A549 (cell line): Measurements from ENCODE around the gene MSI2. TPM values are rescaled to one million over a fixed set of nuclear protein-coding genes. Genes with fewer than 3 reads are reported as not detected.

Experiments used
- ATAC-seq, 2 experiments: fragments of 200-7000 bp in 1 of 2; fragments of >200 bp in 1 of 2; cut with Nextera tagmentation in 1 of 2; cut with Tn5 transposase in 1 of 2; 3 replicates each; pipeline versions ENCODE4 v1.8.0 to v1.9.1; 2018 to 2020; ENCODE audit warnings: mild to moderate bottlenecking in 1 of 2, moderate library complexity in 1 of 2
- CTCF ChIA-PET: fragments of 300-600 bp; sonication (Branson Sonifier 250); formaldehyde crosslinking; extraction: SDS; loops from one replicate; lab custom pipeline; 2021; ENCODE audit warnings: antibody characterized with exemption, inconsistent platforms; lab: Yijun Ruan, JAX
- POLR2A ChIA-PET: fragments of 350-600 bp; formaldehyde crosslinking; extraction: SDS; loops from one replicate; lab custom pipeline; 2021; ENCODE audit warnings: antibody characterized with exemption, inconsistent platforms; lab: Yijun Ruan, JAX
- DNase-seq, 2 experiments: peaks; one replicate each; pipeline versions ENCODE4 v3.0.0 to v3.0.0-alpha.2; 2011 to 2016; ENCODE audit warnings: low read depth in 1 of 2, low spot score in 1 of 2
- FAIRE-seq: peaks from 2 replicates; lab custom pipeline; 2011; peaks lifted over from hg19 to GRCh38; lab: Jason Lieb, UNC
- H3K27ac ChIP-seq, 2 experiments: fragments of >200 bp; sonication (Bioruptor Twin); formaldehyde crosslinking; 3 replicates each; pipeline ENCODE4 v1.5.1; 2016 to 2017
- H3K4me1 ChIP-seq: fragments of >200 bp; sonication (Bioruptor Twin); formaldehyde crosslinking; 3 replicates; pipeline ENCODE4 v1.6.1; 2016
- H3K4me2 ChIP-seq: fragments of >200 bp; sonication (Bioruptor Twin); formaldehyde crosslinking; 3 replicates; pipeline ENCODE4 v1.6.1; 2016
- H3K4me3 ChIP-seq: fragments of >200 bp; sonication (Bioruptor Twin); formaldehyde crosslinking; 3 replicates; pipeline ENCODE4 v1.5.1; 2016
- H3K9me3 ChIP-seq: fragments of >200 bp; sonication (Bioruptor Twin); formaldehyde crosslinking; 3 replicates; pipeline ENCODE4 v1.6.1; 2016
- CBX2 ChIP-seq: fragments of 200-600 bp; sonication (generic); IDR thresholded peaks from 2 replicates; pipeline ENCODE4 v1.6.1; 2016; ENCODE audit warnings: low read depth, mild to moderate bottlenecking, borderline replicate concordance
- CBX8 ChIP-seq: fragments of 200-600 bp; sonication (generic); IDR thresholded peaks from 2 replicates; pipeline ENCODE4 v1.6.1; 2016
- CEBPB ChIP-seq, 2 experiments: fragments of >200 bp in 1 of 2; sonication (Bioruptor Twin) in 1 of 2; formaldehyde crosslinking in 1 of 2; IDR thresholded peaks; 2 replicates each; pipeline ENCODE4 v1.6.1; 2012 to 2016
- CHD4 ChIP-seq: fragments of 200-600 bp; sonication (generic); IDR thresholded peaks from 2 replicates; pipeline ENCODE4 v1.6.1; 2016; ENCODE audit warnings: antibody characterized with exemption, mild to moderate bottlenecking, borderline replicate concordance
- EHMT2 ChIP-seq: fragments of 200-600 bp; sonication (generic); IDR thresholded peaks from 2 replicates; pipeline ENCODE4 v1.6.1; 2016; ENCODE audit warnings: antibody characterized with exemption, low read depth, mild to moderate bottlenecking, moderate library complexity
- EP300 ChIP-seq, 2 experiments: fragments of >200 bp; sonication (Bioruptor Twin); formaldehyde crosslinking; IDR thresholded peaks; 2 replicates in 1 of 2; 3 replicates in 1 of 2; pipeline ENCODE4 v1.6.1; 2016 to 2017
- ESRRA ChIP-seq: fragments of 150-350 bp; IDR thresholded peaks from 2 replicates; pipeline ENCODE4 v1.6.1; 2014; ENCODE audit warnings: mild to moderate bottlenecking, low read length, borderline replicate concordance
- HDAC2 ChIP-seq: fragments of 200-600 bp; sonication (generic); IDR thresholded peaks from 2 replicates; pipeline ENCODE4 v1.6.1; 2016
- HEYL ChIP-seq: fragments of 250-450 bp; sonication (Bioruptor Pico); IDR thresholded peaks from 2 replicates; pipeline ENCODE4 v1.8.0; 2021; ENCODE audit warnings: mild to moderate bottlenecking, moderate library complexity
- HOXA7 ChIP-seq: fragments of 250-450 bp; sonication (Bioruptor Pico); IDR thresholded peaks from 2 replicates; pipeline ENCODE4 v1.5.0; 2020; ENCODE audit warnings: mild to moderate bottlenecking, moderate library complexity
- HOXB13 ChIP-seq: fragments of 250-450 bp; sonication (Bioruptor Pico); IDR thresholded peaks from 2 replicates; pipeline ENCODE4 v1.5.0; 2020; ENCODE audit warnings: low read depth, mild to moderate bottlenecking, moderate library complexity
- MAFK ChIP-seq: fragments of 450-650 bp; IDR thresholded peaks from 2 replicates; pipeline ENCODE4 v1.6.1; 2014; ENCODE audit not compliant: partially characterized antibody
- POLR2AphosphoS2 ChIP-seq: conservative IDR thresholded peaks from 2 replicates; pipeline ENCODE4 v1.6.1; 2012; ENCODE audit warnings: low read length, improper control_type of control experiment, inconsistent platforms
- RARB ChIP-seq: fragments of 250-450 bp; sonication (Bioruptor Pico); IDR thresholded peaks from 2 replicates; pipeline ENCODE4 v1.8.0; 2021; ENCODE audit warnings: mild to moderate bottlenecking, moderate library complexity
- RCOR1 ChIP-seq: fragments of 150-350 bp; IDR thresholded peaks from 2 replicates; pipeline ENCODE4 v1.6.1; 2014; ENCODE audit warnings: antibody characterized with exemption, low read length, low read depth
- TFCP2L1 ChIP-seq: fragments of 250-450 bp; sonication (Bioruptor Pico); IDR thresholded peaks from 2 replicates; pipeline ENCODE4 v1.5.0; 2021; ENCODE audit warnings: mild to moderate bottlenecking
- TP53 ChIP-seq: fragments of 250-450 bp; sonication (Bioruptor Pico); IDR thresholded peaks from 2 replicates; pipeline ENCODE4 v1.5.0; 2021; ENCODE audit warnings: mild to moderate bottlenecking, moderate library complexity
- whole genome bisulfite sequencing: methylation state at CpG from one replicate; pipeline ENCODE4 v1.1.6; 2017; ENCODE audit errors: missing lambda C conversion rate; 5-methylcytosine and 5-hydroxymethylcytosine counted together
- polyA plus RNA-seq, 4 experiments: library from polyadenylated mRNA; depleted of rRNA in 3 of 4; stranded (reverse); fragments of >200 nt; fragmentation: RNase III in 1 of 4; extraction: RNeasy Plus Mini Kit Qiagen cat#74134 plus additional on column Dnase treatment in 1 of 4; gene quantifications; 2 replicates in 3 of 4; 3 replicates in 1 of 4; pipeline ENCODE4 v1.2.3, GENCODE V29; 2011 to 2017
- TF ChIP-seq, protein P1 (sequence below): IDR thresholded peaks from 2 replicates; pipeline ENCODE4 v1.6.1; 2012
- TF ChIP-seq, protein P2 (sequence below): fragments of >200 bp; sonication (Bioruptor Twin); formaldehyde crosslinking; IDR thresholded peaks from 2 replicates; pipeline ENCODE4 v1.6.1; 2016
- TF ChIP-seq, protein P3 (sequence below): fragments of 250-450 bp; sonication (Bioruptor Pico); IDR thresholded peaks from 2 replicates; pipeline ENCODE4 v1.5.0; 2020; ENCODE audit warnings: low read depth, mild to moderate bottlenecking, moderate library complexity

MSI2 gene
- polyA plus RNA-seq, 2 of the 4 experiments (the other 2 are of a cell fraction) = 43.6 to 44.4 TPM

DNA sequence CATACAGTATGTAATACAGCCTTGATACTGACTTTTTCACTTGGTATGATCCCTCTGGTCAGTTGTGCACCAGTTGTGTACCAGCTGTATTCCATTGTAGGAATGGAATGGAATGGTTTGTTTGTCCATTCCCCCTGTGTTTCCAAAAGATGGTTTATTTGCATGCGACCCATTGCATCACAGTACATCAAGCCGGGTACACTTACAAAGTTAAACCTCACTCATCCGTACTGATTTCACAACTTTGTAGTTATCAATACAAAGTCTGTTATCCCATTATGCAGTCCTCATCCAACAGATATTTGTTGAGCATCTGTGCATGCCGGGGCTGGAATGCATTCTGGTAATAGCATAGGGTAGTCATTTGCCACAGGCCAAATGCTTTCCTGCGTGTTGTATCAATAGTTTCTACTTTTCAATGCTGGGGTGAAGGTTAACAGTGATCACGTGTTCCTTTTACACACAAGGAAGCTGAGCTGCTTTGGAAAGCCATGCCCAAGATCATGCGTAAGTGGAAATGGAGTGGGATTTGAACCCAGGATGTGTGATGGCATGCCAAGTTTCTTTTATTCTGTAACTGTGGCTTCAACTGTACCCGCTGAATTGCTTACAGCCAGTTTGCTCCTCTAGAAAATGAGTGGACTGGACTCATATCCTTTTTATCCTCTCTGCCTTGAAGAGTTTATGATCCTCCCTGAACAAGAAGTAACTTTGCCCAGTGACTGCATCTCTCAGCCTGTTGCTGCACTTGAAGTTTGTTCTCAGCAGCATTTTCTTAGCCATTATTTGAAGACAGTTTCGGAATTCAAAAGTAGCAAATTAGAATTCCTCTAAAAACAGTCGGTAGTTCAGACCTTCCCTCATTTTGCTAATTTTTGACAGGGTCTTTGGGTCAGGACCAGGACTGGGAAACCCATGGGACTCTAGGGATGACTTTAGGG, 260.2 kb downstream of the MSI2 start:
- Histone ChIP-seq H3K4me3 (no peak overlapping the region), H3K4me2 (peak overlapping the region; percentile 63), H3K4me1 (peaks cover 67% of the 10 kb centered on the region), H3K9me3 (no peaks in the 10 kb centered on the region; the same call in 2 of the 3 replicates), H3K27ac (peak overlapping the region; percentile 67 to 80)
- FAIRE-seq (no peak), ATAC-seq (no peak), DNase-seq (no peak)
- ChIA-PET CTCF (interaction anchor here (0.6 to 1.4 kb wide), 6 partner anchors 9 to 316 kb away, joined by 3 to 5 read pairs (median 4); no protein-coding TSS in a partner anchor), POLR2A (no interaction called here)
- WGBS = 87% methylated on average over 10 of the region's 10 CpGs
- TF ChIP-seq CBX2 (no peak), RARB (no peak), CHD4 (no peak), ESRRA (no peak), POLR2AphosphoS2 (no peak), TFCP2L1 (CRISPR knock-in tag) (no peak), HOXB13 (CRISPR knock-in tag) (no peak), HOXA7 (CRISPR knock-in tag) (no peak), HEYL (CRISPR knock-in tag) (no peak), HDAC2 (no peak), CEBPB (IDR thresholded peaks at IDR 0.05) (no peak)
- TF ChIP-seq, protein P1, sequence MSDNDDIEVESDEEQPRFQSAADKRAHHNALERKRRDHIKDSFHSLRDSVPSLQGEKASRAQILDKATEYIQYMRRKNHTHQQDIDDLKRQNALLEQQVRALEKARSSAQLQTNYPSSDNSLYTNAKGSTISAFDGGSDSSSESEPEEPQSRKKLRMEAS = no peak
- TF ChIP-seq, protein P2, sequence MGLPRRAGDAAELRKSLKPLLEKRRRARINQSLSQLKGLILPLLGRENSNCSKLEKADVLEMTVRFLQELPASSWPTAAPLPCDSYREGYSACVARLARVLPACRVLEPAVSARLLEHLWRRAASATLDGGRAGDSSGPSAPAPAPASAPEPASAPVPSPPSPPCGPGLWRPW = no peak
- TF ChIP-seq, protein P3, sequence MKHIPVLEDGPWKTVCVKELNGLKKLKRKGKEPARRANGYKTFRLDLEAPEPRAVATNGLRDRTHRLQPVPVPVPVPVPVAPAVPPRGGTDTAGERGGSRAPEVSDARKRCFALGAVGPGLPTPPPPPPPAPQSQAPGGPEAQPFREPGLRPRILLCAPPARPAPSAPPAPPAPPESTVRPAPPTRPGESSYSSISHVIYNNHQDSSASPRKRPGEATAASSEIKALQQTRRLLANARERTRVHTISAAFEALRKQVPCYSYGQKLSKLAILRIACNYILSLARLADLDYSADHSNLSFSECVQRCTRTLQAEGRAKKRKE (CRISPR knock-in tag) = no peak

DNA sequence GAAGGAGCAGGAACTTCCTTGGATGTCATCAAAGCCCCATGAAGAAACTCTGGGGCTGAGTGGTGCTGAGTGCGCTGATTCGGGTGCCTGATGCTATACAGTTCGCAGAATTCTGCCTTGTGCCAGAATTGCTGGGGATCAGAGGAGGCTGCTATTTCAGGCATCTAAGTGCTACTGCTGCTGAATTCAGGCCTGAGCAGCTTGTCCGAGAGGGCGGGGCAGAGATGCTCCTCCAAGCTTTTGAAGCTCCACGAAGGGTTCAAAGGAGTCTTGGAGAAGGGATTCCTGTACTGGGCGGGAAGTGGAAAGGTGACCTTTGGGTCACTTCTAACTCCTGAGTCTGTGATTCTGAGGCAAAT, 260.9 kb downstream of the MSI2 start:
- TF ChIP-seq EHMT2 (no peak), CEBPB (IDR thresholded peaks at IDR 0.05) (no peak), TP53 (CRISPR knock-in tag) (no peak), CBX8 (no peak), MAFK (no peak)
- peak; percentile 25 to 48; a peak in 3 of 6 replicates for ATAC-seq
- CTCF ChIA-PET = interaction anchor here (1.0 to 1.3 kb wide), 3 partner anchors 12 to 31 kb away, joined by 3 to 7 read pairs (median 4); no protein-coding TSS in a partner anchor
- Histone ChIP-seq H3K4me2 (peak overlapping the region; percentile 63), H3K4me1 (peaks cover 74% of the 10 kb centered on the region), H3K4me3 (no peak overlapping the region), H3K9me3 (no peaks in the 10 kb centered on the region; the same call in 2 of the 3 replicates), H3K27ac (peak overlapping the region; percentile 67 to 80)
- WGBS = 78% methylated on average over 7 of the region's 7 CpGs
- FAIRE-seq = no peak
- peak in 1 of 2 experiments; percentile 54 for DNase-seq
- POLR2A ChIA-PET = no interaction called here

DNA sequence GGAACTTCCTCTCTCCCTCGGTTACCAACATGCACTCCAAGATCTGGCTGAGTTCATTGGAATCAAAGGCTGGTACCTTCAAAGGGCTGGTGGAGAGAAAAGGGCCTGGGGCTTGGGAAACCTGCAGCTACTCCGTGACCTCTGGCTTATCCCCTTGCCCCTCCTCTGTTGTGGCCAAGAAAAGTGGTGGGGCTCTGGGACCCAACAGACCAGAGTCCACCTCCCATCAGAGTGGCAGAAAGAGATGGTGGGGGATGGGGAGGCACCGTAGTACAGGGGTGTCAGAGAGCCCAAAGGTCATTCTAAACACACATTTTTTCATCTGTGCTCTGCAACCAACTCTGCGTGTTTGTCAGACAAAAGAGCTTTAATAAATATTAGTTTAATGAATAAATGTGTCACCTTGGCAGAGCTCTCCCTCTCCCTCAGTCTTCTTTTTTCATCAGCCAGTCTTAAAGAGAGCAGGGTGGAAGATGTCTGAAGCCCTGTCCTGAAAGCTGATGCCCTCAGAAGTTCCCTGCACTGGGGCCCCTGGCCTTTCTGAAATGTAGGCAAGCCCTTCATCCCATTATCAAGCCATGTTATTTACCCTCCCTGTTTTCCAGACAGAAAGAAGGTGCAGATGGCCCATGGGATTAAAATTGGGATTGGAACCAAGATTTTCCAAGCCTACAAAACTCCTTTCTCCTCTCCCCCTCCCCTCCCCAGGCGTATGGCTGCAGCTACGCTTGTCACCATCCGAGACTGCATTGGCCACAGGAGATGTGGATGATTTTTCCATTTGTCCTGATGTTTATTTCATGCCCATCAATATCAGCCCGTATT, 261.5 kb downstream of the MSI2 start:
- Histone ChIP-seq H3K27ac (peak overlapping the region; percentile 67 to 80), H3K4me2 (peak overlapping the region; percentile 63), H3K4me3 (no peak overlapping the region), H3K9me3 (no peaks in the 10 kb centered on the region; the same call in 2 of the 3 replicates), H3K4me1 (peaks cover 80% of the 10 kb centered on the region)
- FAIRE-seq (no peak), DNase-seq (peak in 1 of 2 experiments; percentile 35), ATAC-seq (peak; percentile 43 to 48; a peak in 3 of 6 replicates)
- ChIA-PET POLR2A (no interaction called here), CTCF (interaction anchor here (1.0 to 3.1 kb wide), 5 partner anchors 13 to 275 kb away, joined by 3 to 16 read pairs (median 4); no protein-coding TSS in a partner anchor)
- TF ChIP-seq RCOR1 (no peak), EP300 (IDR thresholded peaks at IDR 0.05) (peak in 1 of 2 experiments; percentile 35; a peak in 1 of 5 replicates)
- WGBS = 57% methylated on average over 8 of the region's 8 CpGs
